GM19238 (cell line): ENCODE measurements around the gene SORCS2.

ENCODE experiments used
- DNase-seq: peaks from one replicate; pipeline ENCODE4 v3.0.0; 2011; ENCODE audit warnings: low spot score; ENCODE audit not compliant: insufficient read length

The SORCS2 gene

GRCh38 chr4:7678318-7678852 is 486.0 kb downstream of the SORCS2 start:
- no peak for DNase-seq

GRCh38 chr4:7679406-7680040 is 487.2 kb downstream of the SORCS2 start:
- no peak for DNase-seq

GRCh38 chr4:7680106-7680505 is 487.8 kb downstream of the SORCS2 start:
- DNase-seq, result no peak

- no peak for DNase-seq
These were observed 488.4 kb downstream of the SORCS2 start for GRCh38 chr4:7680731-7681130.

- DNase-seq, result no peak
These were observed 490.9 kb downstream of the SORCS2 start for GRCh38 chr4:7683126-7683703.

- DNase-seq, result no peak
These were observed 492.0 kb downstream of the SORCS2 start for GRCh38 chr4:7684294-7684693.

- no peak for DNase-seq
These were observed 493.9 kb downstream of the SORCS2 start for GRCh38 chr4:7686070-7686870.

GRCh38 chr4:7687006-7687405 is 494.7 kb downstream of the SORCS2 start:
- DNase-seq, result no peak

GRCh38 chr4:7687796-7688195 is 495.5 kb downstream of the SORCS2 start:
- DNase-seq, result no peak

GRCh38 chr4:7689773-7690693 is 497.7 kb downstream of the SORCS2 start:
- no peak for DNase-seq

- no peak for DNase-seq
These were observed 498.7 kb downstream of the SORCS2 start for GRCh38 chr4:7691061-7691460.

- DNase-seq, result no peak
These were observed 499.6 kb downstream of the SORCS2 start for GRCh38 chr4:7691982-7692381.

GRCh38 chr4:7692451-7693236 is 500.3 kb downstream of the SORCS2 start:
- DNase-seq, result no peak

- DNase-seq, result no peak
These were observed 500.9 kb downstream of the SORCS2 start for GRCh38 chr4:7693237-7693608.

- no peak for DNase-seq
These were observed 501.4 kb downstream of the SORCS2 start for GRCh38 chr4:7693711-7694110.

- no peak for DNase-seq
These were observed 502.0 kb downstream of the SORCS2 start for GRCh38 chr4:7694324-7694723.

- DNase-seq, result no peak
These were observed 505.0 kb downstream of the SORCS2 start for GRCh38 chr4:7697343-7697742.

- DNase-seq, result no peak
These were observed 505.5 kb downstream of the SORCS2 start for GRCh38 chr4:7697821-7698220.

- DNase-seq, result no peak
These were observed 506.2 kb downstream of the SORCS2 start for GRCh38 chr4:7698584-7698983.

GRCh38 chr4:7699031-7699430 is 506.7 kb downstream of the SORCS2 start:
- no peak for DNase-seq

- no peak for DNase-seq
These were observed 507.5 kb downstream of the SORCS2 start for GRCh38 chr4:7699825-7700224.
